Hepatocyte (in vitro differentiated cells): ENCODE measurements around the gene ASGR1. TPM values are rescaled to one million over a fixed set of nuclear protein-coding genes. Genes with fewer than 3 reads are reported as not detected.
A peak's percentile ranks its signal among the peaks of the same experiment; 100 is the strongest.

Source experiments
- DNase-seq: peaks from one replicate; pipeline ENCODE4 v3.0.0-alpha.2; 2016; ENCODE audit warnings: low spot score
- H2AFZ ChIP-seq: fragments of 200-600 bp; sonication (generic); 2 replicates; pipeline ENCODE4 v1.6.0; 2016; ENCODE audit warnings: antibody characterized with exemption, mild to moderate bottlenecking
- H3K27ac ChIP-seq: fragments of 200-600 bp; sonication (generic); 2 replicates; pipeline ENCODE4 v1.5.1; 2016; ENCODE audit warnings: mild to moderate bottlenecking
- H3K27me3 ChIP-seq: fragments of 200-600 bp; sonication (generic); 2 replicates; pipeline ENCODE4 v1.6.1; 2016
- H3K36me3 ChIP-seq: fragments of 200-600 bp; sonication (generic); replicated peaks from 2 replicates; pipeline ENCODE4 v1.5.1; 2016; ENCODE audit warnings: low read depth; ENCODE audit not compliant: insufficient read depth
- H3K4me1 ChIP-seq: fragments of 200-600 bp; sonication (generic); 2 replicates; pipeline ENCODE4 v1.5.1; 2016; ENCODE audit warnings: mild to moderate bottlenecking, moderate library complexity; ENCODE audit not compliant: insufficient read depth
- H3K4me2 ChIP-seq: fragments of 200-600 bp; sonication (generic); 2 replicates; pipeline ENCODE4 v1.6.0; 2016
- H3K4me3 ChIP-seq: fragments of 200-600 bp; sonication (generic); 2 replicates; pipeline ENCODE4 v1.5.1; 2016; ENCODE audit warnings: mild to moderate bottlenecking
- H3K79me2 ChIP-seq: fragments of 200-600 bp; sonication (generic); 2 replicates; pipeline ENCODE4 v1.6.0; 2017; ENCODE audit warnings: mild to moderate bottlenecking
- H3K9me2 ChIP-seq: fragments of 200-600 bp; sonication (generic); replicated peaks from 2 replicates; pipeline ENCODE4 v1.6.0; 2017; ENCODE audit warnings: mild to moderate bottlenecking; ENCODE audit not compliant: insufficient read depth
- H3K9me3 ChIP-seq: fragments of 200-600 bp; sonication (generic); 2 replicates; pipeline ENCODE4 v1.5.1; 2016; ENCODE audit warnings: low read depth, mild to moderate bottlenecking
- H4K20me1 ChIP-seq: fragments of 200-600 bp; sonication (generic); 2 replicates; pipeline ENCODE4 v1.6.0; 2016; ENCODE audit warnings: mild to moderate bottlenecking; ENCODE audit not compliant: insufficient read depth, poor library complexity, severe bottlenecking
- CTCF ChIP-seq: fragments of 200-600 bp; sonication (generic); IDR thresholded peaks from 2 replicates; pipeline ENCODE4 v1.5.1; 2016; ENCODE audit warnings: antibody characterized with exemption, mild to moderate bottlenecking; ENCODE audit not compliant: poor library complexity
- EZH2 ChIP-seq: fragments of 200-600 bp; sonication (generic); IDR thresholded peaks from 2 replicates; pipeline ENCODE4 v1.6.1; 2016; ENCODE audit warnings: antibody characterized with exemption, mild to moderate bottlenecking, borderline replicate concordance
- EZH2phosphoT487 ChIP-seq: fragments of 200-600 bp; sonication (generic); IDR thresholded peaks from one replicate; pipeline ENCODE4 v1.6.1; 2018; ENCODE audit warnings: antibody characterized with exemption, mild to moderate bottlenecking, low read depth, moderate library complexity; ENCODE audit not compliant: unreplicated experiment, severe bottlenecking
- WGBS: methylation state at CpG from one replicate; pipeline ENCODE4 v1.1.6; 2016; ENCODE audit warnings: low lambda C conversion rate; ENCODE audit errors: missing lambda C conversion rate; 5-methylcytosine and 5-hydroxymethylcytosine counted together
- polyA plus RNA-seq: library from polyadenylated mRNA; unstranded; fragments of >200 nt; fragmentation: Nextera tagmentation; extraction: Ambion mirVana; gene quantifications from 2 replicates; pipeline ENCODE4 v1.2.1, GENCODE V29; 2016
- total RNA-seq: library from RNA; depleted of rRNA; stranded (reverse); fragments of >200 nt; gene quantifications from 2 replicates; pipeline ENCODE4 v1.2.3, GENCODE V29; 2014

The ASGR1 gene
- total and polyA plus RNA-seq, 2 experiments from 2014 or later: 74.0 to 140 TPM

- 96% methylated on average over 14 of the region's 14 CpGs for WGBS
Measured at GRCh38 chr17:7190276-7190917, 11.2 kb upstream of the ASGR1 start.

GRCh38 chr17:7186241-7186640, 7.1 kb upstream of the ASGR1 start:
- H3K27me3 ChIP-seq: no peaks in the 10 kb centered on the region
- no peak overlapping the region for H2AFZ ChIP-seq
- H3K4me2 ChIP-seq: no peak overlapping the region
- H3K9me3 ChIP-seq: no peaks in the 10 kb centered on the region
- TF ChIP-seq CTCF: peak; percentile 14
- TF ChIP-seq EZH2: no peak
- H3K4me1 ChIP-seq: no peaks in the 10 kb centered on the region
- no peak overlapping the region for H3K4me3 ChIP-seq
- no peaks in the 10 kb centered on the region for H4K20me1 ChIP-seq
- H3K36me3 ChIP-seq: no peaks in the 10 kb centered on the region
- DNase-seq: no peak
- H3K9me2 ChIP-seq: no peaks in the 10 kb centered on the region
- 80% methylated on average over 7 of the region's 7 CpGs for WGBS
- H3K27ac ChIP-seq: no peak overlapping the region
- no peaks in the 10 kb centered on the region for H3K79me2 ChIP-seq

More at GRCh38 chr17:7190276-7190917, 11.2 kb upstream of the ASGR1 start:
- no peaks in the 10 kb centered on the region for H3K79me2 ChIP-seq
- no peak for DNase-seq
- H3K9me3 ChIP-seq: no peaks in the 10 kb centered on the region
- H3K9me2 ChIP-seq: no peaks in the 10 kb centered on the region
- H3K4me3 ChIP-seq: no peak overlapping the region
- no peak overlapping the region for H3K4me2 ChIP-seq
- no peaks in the 10 kb centered on the region for H3K36me3 ChIP-seq
- no peak overlapping the region for H3K27ac ChIP-seq
- no peak overlapping the region for H2AFZ ChIP-seq
- no peaks in the 10 kb centered on the region for H4K20me1 ChIP-seq
- H3K4me1 ChIP-seq: no peaks in the 10 kb centered on the region
- TF ChIP-seq EZH2phosphoT487 (no peak), EZH2 (no peak), CTCF (no peak)
- H3K27me3 ChIP-seq: no peaks in the 10 kb centered on the region

- no peaks in the 10 kb centered on the region for H4K20me1 ChIP-seq
- DNase-seq: no peak
- H3K27ac ChIP-seq: no peak overlapping the region
- no peak overlapping the region for H3K4me3 ChIP-seq
- H3K36me3 ChIP-seq: no peaks in the 10 kb centered on the region
- TF ChIP-seq CTCF (no peak), EZH2phosphoT487 (no peak), EZH2 (no peak)
- H3K9me3 ChIP-seq: no peaks in the 10 kb centered on the region
- no peaks in the 10 kb centered on the region for H3K27me3 ChIP-seq
- H3K4me2 ChIP-seq: no peak overlapping the region
- H3K4me1 ChIP-seq: no peaks in the 10 kb centered on the region
- no peaks in the 10 kb centered on the region for H3K79me2 ChIP-seq
- no peak overlapping the region for H2AFZ ChIP-seq
- H3K9me2 ChIP-seq: no peaks in the 10 kb centered on the region
- 96% methylated on average over 6 of the region's 6 CpGs for WGBS
Measured at GRCh38 chr17:7184647-7185046, 5.5 kb upstream of the ASGR1 start.

GRCh38 chr17:7184091-7184488, 4.9 kb upstream of the ASGR1 start:
- 75% methylated on average over 14 of the region's 14 CpGs for WGBS
- Histone ChIP-seq H4K20me1 (no peaks in the 10 kb centered on the region), H2AFZ (no peak overlapping the region), H3K4me2 (no peak overlapping the region), H3K9me2 (no peaks in the 10 kb centered on the region), H3K4me3 (no peak overlapping the region), H3K79me2 (no peaks in the 10 kb centered on the region), H3K27ac (no peak overlapping the region), H3K9me3 (no peaks in the 10 kb centered on the region), H3K4me1 (no peaks in the 10 kb centered on the region), H3K27me3 (no peaks in the 10 kb centered on the region), H3K36me3 (no peaks in the 10 kb centered on the region)
- TF ChIP-seq CTCF: no peak
- TF ChIP-seq EZH2phosphoT487: no peak
- TF ChIP-seq EZH2: no peak
- DNase-seq: peak; percentile 73
